IMR-90 (cell line): Measurements from ENCODE around the gene RARRES2.

Source experiments
- CEBPB ChIP-seq: IDR thresholded peaks from 2 replicates; pipeline ENCODE4 v1.6.1; 2012; ENCODE audit warnings: low read depth, low read length, improper control_type of control experiment
- TF ChIP-seq, protein P1 (sequence below): conservative IDR thresholded peaks from 2 replicates; pipeline ENCODE4 v1.5.1; 2012; ENCODE audit warnings: mild to moderate bottlenecking, low read depth, low read length, improper control_type of control experiment

DNA sequence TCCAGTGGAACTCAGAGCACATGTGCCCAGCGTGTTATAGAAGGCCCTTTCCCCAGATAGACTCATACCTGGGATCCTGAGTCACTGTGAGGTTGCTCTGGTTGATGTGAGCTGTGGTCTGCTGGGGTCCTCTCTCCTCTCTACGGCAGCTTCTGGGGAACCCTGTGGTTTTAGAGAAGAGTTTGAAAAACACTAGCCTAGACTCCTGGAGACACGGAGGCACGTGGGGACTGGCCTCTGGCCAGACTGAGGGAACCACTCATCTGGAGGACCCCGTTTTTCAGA is 48.0 kb upstream of the RARRES2 start:
- TF ChIP-seq, protein P1, sequence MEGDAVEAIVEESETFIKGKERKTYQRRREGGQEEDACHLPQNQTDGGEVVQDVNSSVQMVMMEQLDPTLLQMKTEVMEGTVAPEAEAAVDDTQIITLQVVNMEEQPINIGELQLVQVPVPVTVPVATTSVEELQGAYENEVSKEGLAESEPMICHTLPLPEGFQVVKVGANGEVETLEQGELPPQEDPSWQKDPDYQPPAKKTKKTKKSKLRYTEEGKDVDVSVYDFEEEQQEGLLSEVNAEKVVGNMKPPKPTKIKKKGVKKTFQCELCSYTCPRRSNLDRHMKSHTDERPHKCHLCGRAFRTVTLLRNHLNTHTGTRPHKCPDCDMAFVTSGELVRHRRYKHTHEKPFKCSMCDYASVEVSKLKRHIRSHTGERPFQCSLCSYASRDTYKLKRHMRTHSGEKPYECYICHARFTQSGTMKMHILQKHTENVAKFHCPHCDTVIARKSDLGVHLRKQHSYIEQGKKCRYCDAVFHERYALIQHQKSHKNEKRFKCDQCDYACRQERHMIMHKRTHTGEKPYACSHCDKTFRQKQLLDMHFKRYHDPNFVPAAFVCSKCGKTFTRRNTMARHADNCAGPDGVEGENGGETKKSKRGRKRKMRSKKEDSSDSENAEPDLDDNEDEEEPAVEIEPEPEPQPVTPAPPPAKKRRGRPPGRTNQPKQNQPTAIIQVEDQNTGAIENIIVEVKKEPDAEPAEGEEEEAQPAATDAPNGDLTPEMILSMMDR, result no peak
- TF ChIP-seq CEBPB, result no peak
